ENCODE data around the gene HADHB. TPM values are rescaled to one million over a fixed set of nuclear protein-coding genes. Genes with fewer than 3 reads are reported as not detected.
A peak's percentile ranks its signal among the peaks of the same experiment; 100 is the strongest.

HADHB gene
- total and polyA plus RNA-seq, 7 donors = 447 to 1,153 (median 616) TPM

GRCh38 chr2:26215833-26216232 lies 28.9 kb upstream of the HADHB start:
- WGBS, 3 donors = 96 to 100% (median 100%) methylated on average over 1 of the region's 1 CpG
- TF ChIP-seq CTCF (IDR thresholded peaks at IDR 0.05) = no peak
- H3K36me3 ChIP-seq (ENCODE audit: insufficient read depth in 1 of 2, low read depth in 1 of 2) = peaks cover 24 to 95% of the 10 kb centered on the region in 2 donors
- no peaks in the 10 kb centered on the region for H3K4me1 ChIP-seq
- H3K27me3 ChIP-seq (ENCODE audit: insufficient read depth in 3 of 3, low read length in 2 of 3) = no peaks in the 10 kb centered on the region
- ATAC-seq (no peak), DNase-seq (no peak)
- H3K4me3 ChIP-seq = no peak overlapping the region
- H3K9me3 ChIP-seq = no peaks in the 10 kb centered on the region
- intact Hi-C loops (cut with DNase I) = no loop called here
- H3K27ac ChIP-seq = no peak overlapping the region

GRCh38 chr2:26216587-26216986 lies 28.2 kb upstream of the HADHB start:
- H3K27me3 ChIP-seq (ENCODE audit: insufficient read depth in 3 of 3, low read length in 2 of 3) = no peaks in the 10 kb centered on the region
- no peaks in the 10 kb centered on the region for H3K9me3 ChIP-seq
- no peak overlapping the region for H3K27ac ChIP-seq
- no peak for TF ChIP-seq CTCF (IDR thresholded peaks at IDR 0.05)
- ATAC-seq (no peak), DNase-seq (no peak)
- intact Hi-C loops (cut with DNase I) = no loop called here
- H3K36me3 ChIP-seq (ENCODE audit: insufficient read depth in 1 of 2, low read depth in 1 of 2) = peaks cover 24 to 95% of the 10 kb centered on the region in 2 donors
- H3K4me1 ChIP-seq = no peaks in the 10 kb centered on the region
- H3K4me3 ChIP-seq = no peak overlapping the region
- 67 to 83% (median 71%) methylated on average over 4 of the region's 4 CpGs for WGBS, 3 donors

GRCh38 chr2:26217720-26218119 lies 27.0 kb upstream of the HADHB start:
- TF ChIP-seq CTCF (IDR thresholded peaks at IDR 0.05) = no peak
- Histone ChIP-seq H3K27ac (no peak overlapping the region), H3K27me3 (ENCODE audit: insufficient read depth in 3 of 3, low read length in 2 of 3) (no peaks in the 10 kb centered on the region), H3K4me1 (no peaks in the 10 kb centered on the region), H3K36me3 (ENCODE audit: insufficient read depth in 1 of 2, low read depth in 1 of 2) (peaks cover 24 to 89% of the 10 kb centered on the region in 2 donors), H3K9me3 (no peaks in the 10 kb centered on the region), H3K4me3 (no peak overlapping the region)
- ATAC-seq = no peak
- DNase-seq = no peak
- intact Hi-C loops (cut with DNase I) = no loop called here
- WGBS, 3 donors = 81 to 83% (median 83%) methylated on average over 6 of the region's 6 CpGs

GRCh38 chr2:26223018-26223417 lies 21.7 kb upstream of the HADHB start:
- no peak for DNase-seq
- peaks cover 9 to 85% of the 10 kb centered on the region in 2 donors for H3K36me3 ChIP-seq (ENCODE audit: insufficient read depth in 1 of 2, low read depth in 1 of 2)
- no peak for TF ChIP-seq CTCF (IDR thresholded peaks at IDR 0.05)
- no peaks in the 10 kb centered on the region for H3K4me1 ChIP-seq
- 86 to 92% (median 89%) methylated on average over 1 of the region's 1 CpG for WGBS, 3 donors
- no peak overlapping the region for H3K4me3 ChIP-seq
- no peaks in the 10 kb centered on the region for H3K9me3 ChIP-seq
- intact Hi-C loops (cut with DNase I) = loop anchor here in 1 of 2 donors (2.0 kb wide), 1 partner anchor 16 kb away; no protein-coding TSS in a partner anchor
- H3K27ac ChIP-seq = no peak overlapping the region
- no peaks in the 10 kb centered on the region for H3K27me3 ChIP-seq (ENCODE audit: insufficient read depth in 3 of 3, low read length in 2 of 3)
- peak in 3 of 4 donors; percentile 8 to 50 (median 16) for ATAC-seq

- WGBS, 3 donors = 85 to 91% (median 90%) methylated on average over 2 of the region's 2 CpGs
- intact Hi-C loops (cut with DNase I) = no loop called here
- Histone ChIP-seq H3K27me3 (ENCODE audit: insufficient read depth in 3 of 3, low read length in 2 of 3) (no peaks in the 10 kb centered on the region), H3K4me3 (no peak overlapping the region), H3K4me1 (no peaks in the 10 kb centered on the region), H3K9me3 (no peaks in the 10 kb centered on the region), H3K27ac (no peak overlapping the region), H3K36me3 (ENCODE audit: insufficient read depth in 1 of 2, low read depth in 1 of 2) (peaks cover 9 to 85% of the 10 kb centered on the region in 2 donors)
- DNase-seq (no peak), ATAC-seq (no peak)
- no peak for TF ChIP-seq CTCF (IDR thresholded peaks at IDR 0.05)
These were observed 20.6 kb upstream of the HADHB start for GRCh38 chr2:26224095-26224494.

Data from psoas muscle (tissue), 8 donors.